Hematopoietic multipotent progenitor cell treated with erythropoietin and hydrocortisone succinate and interleukin-3 and kit ligand, for 17 days (in vitro differentiated cells): ENCODE data around the gene CCDC14.
"Not testable (repeated sequence)": the region's sequence is repeated elsewhere in the genome, so short reads cannot be mapped to it uniquely, and the experiment has no call there.

Source experiments
- DNase-seq: peaks from one replicate; pipeline ENCODE4 v3.0.0-alpha.2; 2015; ENCODE audit warnings: low spot score

Gene CCDC14

DNA sequence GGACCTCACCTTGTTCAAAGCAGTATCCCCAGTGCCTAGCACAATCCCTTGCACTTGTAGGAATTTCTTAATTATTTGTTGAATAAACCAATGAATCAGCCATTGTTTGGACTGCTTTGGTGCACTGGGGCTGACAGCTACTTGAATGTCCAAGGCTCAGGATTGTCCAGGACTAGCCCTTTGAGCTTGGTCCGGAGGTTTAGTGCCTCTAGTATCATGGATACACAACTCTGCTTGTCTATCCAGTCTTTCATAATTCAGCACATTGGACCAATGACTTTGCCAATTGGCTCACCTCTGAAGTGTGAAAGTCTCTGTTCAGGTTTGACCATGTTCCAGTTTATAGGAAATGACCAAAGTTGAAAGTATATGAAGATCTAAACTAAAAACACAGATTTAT, 3.8 kb upstream of the CCDC14 start:
- DNase-seq, result not testable (repeated sequence)

DNA sequence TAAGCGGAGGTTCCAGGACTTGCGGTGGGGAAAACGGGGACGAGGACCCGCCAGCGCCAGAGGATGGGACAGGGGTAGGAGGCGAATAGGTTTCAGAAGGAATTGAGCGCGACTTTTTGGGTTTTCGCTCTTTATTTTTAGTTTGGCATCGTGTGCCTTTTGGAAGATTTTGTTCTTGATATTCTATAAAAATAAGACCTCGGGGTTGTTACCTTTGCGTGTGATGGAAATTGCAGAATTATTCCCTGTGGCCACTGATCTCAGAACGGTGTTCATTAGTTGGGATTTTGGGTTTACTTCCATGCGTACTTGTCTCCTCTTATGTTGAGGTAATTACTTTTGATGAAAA, 453 bp upstream of the CCDC14 start:
- no peak for DNase-seq

DNA sequence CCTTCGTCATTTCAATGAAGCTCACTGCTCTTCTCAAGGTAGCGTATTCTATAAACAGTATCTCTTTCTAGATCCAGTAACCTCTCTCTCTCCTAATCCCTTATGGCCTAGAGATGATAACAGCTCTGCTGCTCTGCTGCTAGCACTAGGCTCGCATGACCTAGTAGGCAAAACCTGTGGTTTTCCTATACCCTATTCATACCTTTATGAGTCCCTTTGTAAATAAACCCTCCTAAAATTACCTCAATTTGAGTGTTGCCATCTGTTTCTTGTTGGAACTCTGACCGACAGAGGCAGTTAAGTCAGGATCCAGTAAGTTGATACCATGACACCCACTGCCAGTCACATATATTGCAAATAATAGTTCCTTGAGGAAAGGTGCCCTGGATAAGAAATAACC, 7.3 kb downstream of the CCDC14 start:
- no peak for DNase-seq

GRCh38 chr3:123952844-123953520, 8.0 kb downstream of the CCDC14 start:
- DNase-seq, result no peak

- no peak for DNase-seq
Measured at GRCh38 chr3:123951522-123952447, 9.2 kb downstream of the CCDC14 start.

DNA sequence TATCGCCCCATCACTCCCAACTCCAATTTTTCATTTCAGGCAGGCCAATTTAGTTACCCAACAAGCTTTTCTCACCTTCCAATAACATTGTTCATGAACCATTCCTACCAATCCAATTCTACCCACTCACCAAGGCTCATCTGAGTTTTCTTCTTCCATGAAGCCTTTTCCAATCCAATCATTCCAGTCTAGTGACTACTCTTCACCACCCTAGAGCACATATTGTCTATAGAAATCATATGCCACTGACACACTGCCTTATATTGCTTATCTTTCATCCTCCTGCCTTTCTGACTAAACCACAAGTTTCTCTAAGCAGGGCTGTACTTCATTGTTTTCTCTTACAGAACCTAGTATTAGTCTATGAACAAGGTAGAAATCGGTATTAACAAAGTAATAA, 11.4 kb downstream of the CCDC14 start:
- DNase-seq, result no peak

DNA sequence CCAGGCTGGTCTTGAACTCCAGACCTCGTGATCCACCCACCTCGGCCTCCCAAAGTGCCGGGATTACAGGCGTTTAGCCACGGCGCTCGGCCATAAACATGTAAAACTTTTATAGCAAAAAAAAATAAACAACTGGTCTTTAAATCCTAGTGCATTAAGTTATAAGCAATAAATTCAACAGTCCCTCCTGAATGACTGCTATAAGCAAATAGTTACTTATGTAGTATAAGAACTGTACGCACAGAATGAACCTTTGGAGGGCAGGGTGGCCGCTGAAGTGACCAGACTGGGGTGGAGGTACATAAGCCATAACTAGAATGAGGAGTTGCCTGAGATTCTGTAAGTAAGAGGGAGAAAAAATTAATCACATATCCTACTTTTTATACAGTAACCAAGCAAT, 12.6 kb downstream of the CCDC14 start:
- no peak for DNase-seq

- DNase-seq, result no peak
Measured at GRCh38 chr3:123947482-123947881, 13.5 kb downstream of the CCDC14 start.

DNA sequence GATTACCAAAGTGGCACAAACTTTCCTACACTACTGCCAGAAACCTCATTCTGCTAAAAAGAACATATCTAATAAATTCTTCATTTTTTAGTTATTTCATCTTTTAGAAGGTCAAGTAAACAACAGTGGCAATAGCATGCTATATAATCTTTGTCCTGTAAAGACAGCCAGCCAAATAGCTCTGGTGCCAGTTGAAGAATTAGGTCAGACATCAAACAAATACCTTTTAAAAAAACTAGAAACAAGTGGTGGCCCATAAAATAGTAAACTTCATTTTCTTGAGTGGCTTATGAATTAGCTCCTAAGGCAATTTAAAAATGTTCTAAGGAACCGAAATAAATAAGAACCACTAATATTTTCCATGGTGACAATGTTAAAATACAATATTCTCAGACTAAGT, 19.5 kb downstream of the CCDC14 start:
- no peak for DNase-seq

- no peak for DNase-seq
Measured at GRCh38 chr3:123941121-123941520, 19.9 kb downstream of the CCDC14 start.

DNA sequence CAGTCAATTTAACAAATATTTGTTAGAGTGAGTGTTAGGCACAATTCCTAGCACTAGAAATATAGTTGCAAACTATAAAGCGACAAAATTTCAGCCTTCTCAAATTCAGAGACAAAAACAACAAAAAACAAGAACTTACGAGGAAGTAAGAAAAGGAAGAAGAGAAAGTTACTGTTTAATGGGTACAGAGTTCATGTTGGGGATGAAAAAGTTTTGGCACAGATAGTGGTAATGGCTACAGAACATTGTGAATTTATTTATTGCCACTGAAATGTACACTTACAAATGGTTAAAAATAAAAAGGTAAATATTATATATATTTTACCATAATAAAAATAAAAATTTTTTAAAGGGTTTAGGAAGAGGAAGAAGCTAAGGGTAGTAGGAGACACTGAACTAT, 21.3 kb downstream of the CCDC14 start:
- no peak for DNase-seq

DNA sequence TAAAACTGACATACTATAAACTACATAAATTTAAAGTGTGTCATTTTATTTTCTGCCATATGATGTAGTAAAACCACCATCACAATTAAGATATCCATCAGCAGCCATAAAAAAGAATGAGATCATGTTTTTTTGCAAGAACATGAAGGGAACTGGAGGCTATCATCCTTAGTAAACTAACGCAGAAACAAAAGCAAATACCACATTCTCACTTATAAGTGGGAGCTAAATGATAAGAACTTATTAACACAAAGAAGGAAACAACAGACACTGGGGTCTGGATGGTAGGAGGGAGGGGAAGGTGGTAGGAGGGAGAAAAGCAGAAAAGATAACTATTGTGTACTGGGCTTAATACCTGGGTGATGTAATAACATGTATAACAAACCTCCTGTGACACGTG, 24.6 kb downstream of the CCDC14 start:
- no peak for DNase-seq

DNA sequence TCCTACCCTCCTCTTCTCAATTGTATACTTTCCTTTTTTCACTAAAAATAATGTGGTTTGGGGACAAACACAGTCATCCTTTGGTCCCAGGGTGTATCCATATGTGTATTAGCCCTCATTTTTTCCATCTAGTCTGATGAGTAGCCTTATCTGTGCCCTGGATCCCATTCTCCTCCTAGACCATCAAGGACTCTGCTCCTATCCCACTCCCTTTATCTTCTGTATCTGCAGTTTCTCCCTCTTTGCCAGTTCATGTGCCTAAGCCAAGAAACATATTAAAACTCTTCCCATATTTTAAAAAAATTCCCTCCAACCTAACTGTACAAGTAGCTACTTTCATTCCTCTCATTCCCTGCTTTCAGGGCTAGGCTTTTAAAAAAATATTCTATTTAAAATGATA, 25.2 kb downstream of the CCDC14 start:
- no peak for DNase-seq

GRCh38 chr3:123934250-123934649, 26.8 kb downstream of the CCDC14 start:
- DNase-seq, result no peak

- DNase-seq, result no peak
Measured at GRCh38 chr3:123930445-123930844, 30.6 kb downstream of the CCDC14 start.

DNA sequence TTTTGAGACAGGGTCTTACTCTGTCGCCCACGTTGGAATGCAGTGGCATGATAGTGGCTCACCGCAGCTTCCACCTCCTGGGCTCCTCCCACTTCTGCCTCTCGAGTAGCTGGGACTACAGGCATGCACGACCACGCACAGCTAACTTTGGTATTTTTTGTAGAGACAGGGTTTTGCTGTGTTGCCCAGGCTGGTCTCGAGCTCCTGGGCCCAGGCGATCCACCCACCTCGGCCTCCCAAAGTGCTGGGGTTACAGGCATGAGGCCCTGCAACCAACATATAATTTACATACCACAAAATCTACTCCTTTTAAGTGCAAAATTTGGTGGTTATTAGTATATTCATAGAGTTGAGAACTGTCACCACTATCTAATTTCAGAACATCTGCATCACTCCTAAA, 31.7 kb downstream of the CCDC14 start:
- DNase-seq, result no peak

DNA sequence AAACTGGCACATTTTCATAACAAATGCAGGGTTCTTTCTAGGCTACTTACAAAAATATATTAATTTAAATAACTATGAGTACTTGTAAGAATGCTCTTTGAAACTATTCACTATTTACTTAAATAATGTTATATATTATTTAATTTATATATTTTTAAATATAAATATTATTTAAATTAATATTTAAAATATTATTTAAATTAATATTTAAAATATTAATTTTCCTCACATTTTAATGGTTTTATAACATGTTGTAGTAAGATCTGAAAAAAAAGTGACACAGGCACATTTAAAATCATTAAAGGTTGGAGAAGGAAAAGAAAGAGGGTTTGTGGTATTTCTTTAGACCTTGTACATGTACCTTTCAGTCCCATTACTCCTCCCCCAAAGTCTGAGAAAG, 34.6 kb downstream of the CCDC14 start:
- no peak for DNase-seq

DNA sequence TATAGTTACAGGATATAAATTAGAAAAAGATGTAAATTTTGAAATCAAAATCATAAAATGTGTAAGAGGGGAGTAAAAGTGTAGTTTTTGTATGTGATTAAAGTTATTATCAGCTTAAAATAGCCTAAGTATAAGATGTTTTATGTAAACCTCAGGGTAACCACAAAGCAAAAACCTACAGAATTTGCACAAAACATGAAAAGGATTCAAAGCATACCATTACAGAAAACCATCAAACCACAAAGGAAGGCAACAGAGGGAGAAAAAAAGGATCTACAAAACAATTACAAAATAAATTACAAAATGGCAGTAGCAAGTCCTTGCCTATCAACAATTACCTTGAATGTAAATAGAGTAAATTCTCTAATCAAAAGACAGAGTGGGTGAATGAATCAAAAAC, 40.2 kb downstream of the CCDC14 start:
- DNase-seq, result no peak

DNA sequence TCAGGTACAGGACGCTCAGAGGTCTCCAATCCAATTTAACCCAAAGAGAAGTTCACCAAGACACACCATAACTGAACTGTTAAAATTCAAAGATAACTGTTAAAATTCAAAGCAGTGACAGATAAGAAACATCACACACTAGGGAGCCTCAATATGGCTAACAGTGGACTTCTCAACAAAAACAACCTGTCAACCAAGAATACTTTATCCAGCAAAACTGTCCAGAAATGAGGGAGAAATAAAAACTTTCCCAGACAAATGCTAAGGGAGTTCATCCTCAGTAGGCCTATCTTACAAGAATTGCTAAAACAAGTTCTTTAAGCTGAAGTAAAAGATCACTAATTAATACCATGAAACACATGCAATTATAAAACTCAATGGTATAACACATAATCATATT, 40.6 kb downstream of the CCDC14 start:
- no peak for DNase-seq

- DNase-seq, result no peak
Measured at GRCh38 chr3:123919353-123919752, 41.7 kb downstream of the CCDC14 start.

- no peak for DNase-seq
Measured at GRCh38 chr3:123914829-123915228, 46.2 kb downstream of the CCDC14 start.

DNA sequence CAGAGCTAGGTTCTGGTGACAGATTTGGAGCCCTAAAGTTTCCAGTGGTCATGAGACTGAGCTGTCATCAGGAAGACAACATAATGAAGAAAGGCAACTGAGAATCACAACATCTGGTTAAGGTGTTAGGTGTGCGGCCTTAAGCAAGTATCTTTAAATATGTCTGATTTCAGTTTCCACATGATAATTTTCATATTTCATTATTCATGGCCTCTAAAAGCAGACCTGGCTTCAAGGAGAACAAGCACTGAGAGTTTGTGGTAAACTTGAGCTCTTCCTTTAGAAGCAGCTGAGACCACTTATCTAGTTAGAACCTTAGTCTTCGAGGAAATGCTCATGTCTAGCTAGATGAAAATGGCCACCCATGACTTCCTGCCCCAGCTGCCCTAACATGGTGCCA, 51.2 kb downstream of the CCDC14 start:
- DNase-seq, result no peak

DNA sequence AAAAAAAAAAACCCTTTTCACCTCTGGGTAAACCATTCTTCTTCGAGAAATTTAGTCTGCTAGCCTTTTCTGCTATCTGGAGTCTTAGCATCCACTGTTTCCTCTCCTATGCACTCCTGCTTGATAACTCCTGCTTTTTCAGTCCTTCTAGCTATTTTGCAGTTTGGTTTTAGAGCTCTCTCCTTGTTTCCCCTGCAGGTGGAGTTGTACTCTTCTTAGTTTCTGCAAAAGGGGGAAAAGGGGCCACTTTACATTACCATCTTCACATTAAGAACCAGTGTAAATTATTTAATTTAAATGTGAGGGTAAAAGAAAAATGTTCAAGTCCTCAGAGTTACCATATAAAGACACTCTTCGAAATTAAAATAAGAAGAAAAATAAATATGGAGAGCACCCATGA, 53.3 kb downstream of the CCDC14 start:
- DNase-seq, result no peak
